ENCODE measurements around the gene DPRX.
"Not testable (repeated sequence)": the region's sequence is repeated elsewhere in the genome, so short reads cannot be mapped to it uniquely, and the experiment has no call there.

DPRX gene

DNA sequence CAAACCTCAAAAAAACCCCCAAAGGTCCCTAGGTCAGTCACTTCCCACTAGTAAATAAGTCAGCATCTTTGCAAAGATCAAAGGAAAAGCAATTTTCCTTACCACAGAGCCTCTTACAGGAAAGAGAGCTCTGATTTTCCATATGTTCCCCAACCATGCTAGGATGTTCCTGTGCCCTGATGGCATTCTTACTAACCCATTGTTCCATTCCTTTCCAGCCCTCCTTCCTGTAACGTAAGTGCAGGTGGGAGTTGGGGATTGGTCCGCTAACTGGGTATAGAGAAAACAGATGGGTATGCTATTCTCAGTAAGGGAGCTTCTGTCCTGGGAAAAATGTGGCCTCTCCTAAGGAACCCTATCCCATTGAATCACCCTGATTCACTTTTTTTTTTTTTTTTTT is 14.3 kb downstream of the DPRX start:
- no peak for DNase-seq

DNA sequence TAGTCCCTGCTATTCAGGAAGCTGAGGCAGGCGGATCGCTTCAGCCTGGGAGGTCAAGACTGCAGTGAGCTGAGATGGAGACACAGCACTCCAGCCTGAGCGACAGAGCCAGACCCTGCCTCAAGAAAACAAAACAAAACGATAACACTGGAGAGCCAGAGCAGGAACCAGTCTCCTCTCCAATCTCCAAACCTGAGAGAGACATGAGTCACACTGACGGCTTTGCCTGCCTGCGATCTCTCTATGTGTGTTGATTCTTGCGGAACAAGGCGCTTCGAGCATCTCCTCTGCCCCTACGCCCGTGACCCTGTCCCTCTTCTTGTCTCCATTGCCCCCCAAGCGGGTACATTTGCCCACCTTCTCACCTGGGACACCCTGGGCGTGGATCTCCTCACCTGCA is 15.6 kb downstream of the DPRX start:
- no peak for DNase-seq

DNA sequence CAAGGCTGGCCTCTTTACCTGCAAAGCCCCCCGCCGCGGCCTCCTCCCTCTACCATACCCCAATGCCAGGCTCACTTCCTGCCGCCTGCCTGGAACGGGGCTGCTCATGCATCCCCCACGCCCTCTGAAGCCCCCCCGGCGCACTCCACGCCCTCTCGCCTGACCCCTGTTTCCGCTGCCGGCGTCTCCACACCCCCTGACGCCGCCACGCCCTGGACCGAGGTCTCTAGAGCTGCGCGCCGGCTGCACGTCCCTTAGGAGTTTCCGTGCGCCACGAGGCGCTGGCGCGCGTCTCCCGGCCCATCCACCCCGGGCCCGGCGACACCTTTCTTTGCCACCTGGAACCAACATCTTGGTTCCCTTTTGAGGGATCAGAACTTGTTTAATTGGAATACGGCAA is 16.0 kb downstream of the DPRX start:
- no peak for DNase-seq

DNA sequence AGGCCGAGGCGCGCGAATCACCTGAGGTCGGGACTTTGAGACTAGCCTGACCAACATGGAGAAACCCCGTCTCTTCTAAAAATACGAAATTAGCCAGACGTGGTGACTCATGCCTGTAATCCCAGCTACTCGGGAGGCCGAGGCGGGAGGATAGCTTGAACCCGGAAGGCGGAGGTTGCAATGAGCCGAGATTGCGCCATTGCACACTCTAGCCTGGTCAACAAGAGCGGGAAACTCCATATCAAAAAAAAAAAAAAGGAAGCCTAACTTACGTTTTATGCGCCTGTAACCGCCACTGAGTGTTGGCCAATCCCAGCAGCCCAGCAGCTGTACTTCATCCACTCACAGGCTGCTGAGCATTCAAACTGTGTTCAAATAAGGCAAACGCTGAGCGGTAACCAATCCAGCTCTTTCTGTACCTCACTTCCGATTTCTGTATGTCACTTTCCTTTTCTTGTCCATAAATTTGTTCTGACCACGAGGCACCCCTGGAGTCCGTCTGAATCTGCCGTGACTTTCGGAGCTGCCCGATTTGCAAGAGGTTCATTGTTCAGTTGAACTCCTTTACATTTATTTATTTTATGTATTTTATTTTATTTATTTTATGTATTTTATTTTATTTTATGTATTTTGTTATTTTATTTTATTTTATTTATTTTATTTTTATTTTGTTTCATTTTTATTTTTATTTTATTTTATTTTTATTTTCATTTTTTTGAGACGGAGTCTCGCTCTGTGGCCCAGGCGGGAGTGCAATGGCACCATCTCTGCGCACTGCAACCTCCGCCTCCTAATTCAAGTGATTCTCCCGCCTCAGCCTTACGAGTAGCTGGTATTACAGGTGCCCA is 18.2 kb downstream of the DPRX start:
- DNase-seq, result no peak

DNA sequence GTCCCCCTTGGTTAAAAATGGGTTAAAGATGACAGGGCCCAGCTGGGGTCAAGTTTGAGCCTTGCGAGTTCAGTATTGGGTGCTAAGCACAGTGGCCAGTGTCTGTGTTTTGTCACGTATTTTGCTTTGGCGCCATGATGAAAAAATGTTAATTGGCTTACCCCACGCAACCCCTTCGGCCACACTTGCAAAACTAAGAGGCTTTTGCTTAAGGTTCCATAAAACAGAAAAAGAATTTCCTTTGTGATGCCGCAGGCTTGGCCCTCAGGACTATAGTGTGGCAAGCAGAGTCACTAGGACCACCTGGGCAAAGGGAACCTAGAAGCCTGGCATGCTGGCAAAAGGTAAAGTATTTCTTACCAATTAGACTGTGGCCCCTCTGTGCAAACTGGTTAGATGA is 20.7 kb downstream of the DPRX start:
- no peak for DNase-seq

DNA sequence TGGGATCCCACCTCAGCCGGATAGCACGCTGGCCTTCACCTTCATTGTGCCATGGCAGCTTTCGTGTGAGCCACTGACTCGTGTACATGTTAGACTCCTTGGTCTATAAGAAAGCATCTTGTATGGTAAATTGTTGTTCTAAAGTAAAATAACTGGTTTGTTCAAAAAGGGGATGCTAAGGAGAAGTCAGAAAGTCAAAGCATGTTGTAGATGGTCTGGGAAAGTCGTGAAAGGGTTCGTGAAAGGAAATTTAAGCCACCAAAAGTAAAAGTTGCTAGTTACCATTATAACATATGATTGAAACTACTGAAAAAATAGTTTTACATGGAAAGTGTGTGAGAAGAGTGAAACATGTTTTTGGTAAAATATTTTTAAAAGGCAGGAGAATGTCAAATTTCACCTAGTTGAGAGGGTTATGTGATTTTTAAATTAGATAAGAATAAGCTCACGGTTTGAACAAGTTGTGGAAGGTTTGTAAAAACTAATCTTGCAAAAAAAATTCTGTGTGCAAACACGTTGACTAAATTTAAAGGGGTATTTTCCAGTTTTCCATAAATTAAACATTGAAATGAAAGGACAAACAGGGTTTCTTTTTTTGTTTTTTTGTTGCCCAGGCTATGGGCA is 23.4 kb downstream of the DPRX start:
- DNase-seq, result no peak

DNA sequence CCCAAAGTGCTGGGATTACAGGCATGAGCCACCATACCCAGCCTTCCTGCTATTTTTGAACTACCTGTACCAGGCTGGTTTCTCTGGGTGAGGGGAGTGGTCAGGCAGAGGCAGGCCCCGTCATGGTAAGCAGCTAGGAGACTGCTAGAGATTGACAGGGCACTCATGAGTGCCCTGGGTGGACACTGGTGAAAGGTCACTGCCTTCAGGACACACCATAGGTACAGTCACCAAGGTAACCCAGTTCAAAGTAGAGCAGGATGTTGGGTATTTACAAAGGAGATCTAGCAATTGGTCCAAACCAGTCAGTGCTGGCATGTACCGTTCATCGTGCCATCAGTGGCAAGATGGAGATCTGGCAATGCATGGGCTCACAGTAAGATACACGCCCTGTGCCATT is 25.5 kb downstream of the DPRX start:
- no peak for DNase-seq

DNA sequence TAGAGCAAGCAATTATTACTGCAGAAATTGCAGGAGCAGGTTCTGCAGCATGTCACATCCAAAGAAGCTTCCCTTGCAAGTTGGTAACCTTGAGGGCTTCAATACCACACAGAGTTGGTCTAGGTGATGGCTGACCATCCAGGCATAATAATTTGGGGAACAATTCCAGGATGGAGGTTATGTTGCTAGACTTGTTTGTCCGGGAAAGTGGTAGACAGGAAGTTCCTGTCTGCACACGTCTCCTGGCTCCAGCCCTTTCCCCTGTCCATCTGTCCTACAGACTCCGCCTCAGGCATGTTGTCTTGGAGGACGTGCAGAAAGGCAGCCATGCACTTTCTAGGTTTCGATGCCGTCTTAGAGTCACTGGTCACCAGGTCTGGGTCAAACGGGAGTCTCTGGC is 26.0 kb downstream of the DPRX start:
- DNase-seq, result no peak

DNA sequence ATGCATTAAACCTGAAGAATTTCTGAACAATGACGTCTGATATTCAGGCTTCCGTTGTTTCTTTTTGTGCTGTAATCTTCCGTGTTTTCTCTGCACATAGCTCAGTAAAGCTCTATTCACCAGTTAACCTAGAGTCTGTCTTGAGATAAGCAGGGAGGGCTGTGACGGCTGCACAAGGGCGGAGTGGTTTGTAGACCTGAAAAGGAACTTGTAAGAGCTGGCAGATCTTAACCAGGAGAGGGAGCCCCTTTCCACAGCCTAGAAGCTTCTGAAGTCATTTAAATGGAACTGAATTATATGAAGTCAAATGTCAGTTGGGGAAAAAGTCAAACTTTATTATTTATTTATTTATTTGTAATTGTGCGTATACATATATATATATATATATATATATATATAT is 27.5 kb downstream of the DPRX start:
- no peak for DNase-seq

DNA sequence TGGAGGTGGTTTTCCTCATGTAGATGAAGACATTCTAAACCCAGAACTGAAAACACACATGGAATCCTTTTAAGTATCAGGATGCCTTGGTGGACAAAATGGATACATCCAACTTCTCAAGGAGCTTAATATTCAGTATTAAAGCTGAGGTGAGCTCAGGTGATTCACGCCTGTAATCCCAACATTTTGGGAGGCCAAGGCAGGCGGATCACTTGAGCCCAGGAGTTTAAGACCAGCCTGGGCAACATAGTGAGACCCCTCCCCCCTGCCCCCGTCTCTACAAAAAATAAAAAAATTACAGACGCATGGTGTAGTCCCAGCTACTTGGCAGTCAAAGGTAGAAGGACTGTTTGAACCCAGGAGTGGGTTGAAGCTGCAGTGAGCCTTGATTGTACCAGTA is 28.8 kb downstream of the DPRX start:
- no peak for DNase-seq

DNA sequence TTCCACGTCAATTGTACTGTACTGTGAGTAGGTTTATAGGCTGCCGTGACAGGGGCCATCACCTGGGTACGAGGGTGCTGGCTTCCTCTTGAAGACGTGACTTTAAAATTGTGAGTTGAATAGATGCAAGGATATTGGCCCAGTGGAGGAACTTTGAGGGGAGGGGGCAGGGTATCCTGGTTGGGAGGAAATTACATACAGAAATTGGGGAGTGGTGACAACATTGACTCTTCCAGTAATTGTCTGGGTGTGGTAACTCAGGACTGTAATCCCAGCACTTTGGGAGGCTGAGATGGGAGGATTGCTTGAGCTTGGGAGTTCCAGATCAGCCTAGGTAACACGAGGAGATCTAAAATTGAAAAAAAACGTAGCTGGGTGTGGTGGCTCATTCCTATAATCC is 30.4 kb downstream of the DPRX start:
- DNase-seq, result no peak

DNA sequence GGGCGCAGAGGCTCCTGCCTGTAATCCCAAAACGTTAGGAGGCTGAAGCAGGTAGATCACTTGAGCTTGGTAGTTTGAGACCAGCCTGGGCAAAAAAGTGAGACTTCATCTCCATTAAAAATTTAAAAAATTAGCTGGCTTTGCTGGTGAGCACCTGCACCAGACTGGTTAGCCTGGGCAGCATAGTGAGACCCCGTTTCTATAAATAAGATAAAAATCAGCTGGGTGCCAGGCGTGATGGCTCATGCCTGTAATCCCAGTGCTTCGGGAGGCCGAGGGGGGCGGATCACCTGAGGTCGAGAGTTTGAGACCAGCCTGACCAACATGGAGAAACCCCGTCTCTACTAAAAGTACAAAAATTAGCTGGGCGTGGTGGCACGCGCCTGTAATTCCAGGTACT is 32.4 kb downstream of the DPRX start:
- no peak for DNase-seq

DNA sequence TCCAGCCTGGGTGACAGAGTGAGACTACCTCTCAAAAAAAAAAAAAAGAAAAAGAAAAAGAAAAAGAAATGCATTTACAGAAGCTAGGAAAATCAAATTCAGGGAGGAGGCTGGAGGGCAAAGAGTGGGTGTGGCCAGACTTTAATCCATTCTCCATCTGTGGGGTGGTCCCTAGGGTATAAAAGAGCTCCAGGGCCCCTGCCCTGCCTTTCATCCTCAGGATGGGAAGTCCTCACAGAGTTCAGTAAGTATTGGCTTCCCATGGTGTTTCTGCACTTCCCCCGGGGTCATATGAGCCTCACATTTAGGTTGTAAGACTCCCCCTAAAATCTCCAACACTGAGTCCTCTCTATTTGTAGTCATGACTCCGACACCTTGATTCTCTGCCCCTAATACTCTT is 33.0 kb downstream of the DPRX start:
- no peak for DNase-seq

DNA sequence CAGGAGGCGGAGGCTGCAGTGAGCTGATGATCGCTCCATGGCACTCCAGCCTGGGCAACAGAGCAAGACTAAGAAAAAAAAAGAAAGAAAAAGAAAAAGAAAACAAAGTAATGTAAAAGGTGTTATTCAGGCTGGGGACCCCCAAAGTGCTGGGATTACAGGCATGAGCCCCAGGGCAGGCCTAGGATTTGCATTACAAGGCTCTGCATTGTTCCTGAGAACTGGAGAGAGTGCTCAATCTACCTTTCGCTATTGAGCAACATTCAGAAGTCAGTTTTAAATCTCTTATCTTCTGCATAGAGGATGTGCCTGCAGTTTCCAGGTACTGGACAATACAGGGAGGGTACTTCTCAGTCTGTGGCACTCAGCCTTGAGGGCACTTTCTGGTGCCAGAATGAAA is 34.5 kb downstream of the DPRX start:
- DNase-seq, result not testable (repeated sequence)

DNA sequence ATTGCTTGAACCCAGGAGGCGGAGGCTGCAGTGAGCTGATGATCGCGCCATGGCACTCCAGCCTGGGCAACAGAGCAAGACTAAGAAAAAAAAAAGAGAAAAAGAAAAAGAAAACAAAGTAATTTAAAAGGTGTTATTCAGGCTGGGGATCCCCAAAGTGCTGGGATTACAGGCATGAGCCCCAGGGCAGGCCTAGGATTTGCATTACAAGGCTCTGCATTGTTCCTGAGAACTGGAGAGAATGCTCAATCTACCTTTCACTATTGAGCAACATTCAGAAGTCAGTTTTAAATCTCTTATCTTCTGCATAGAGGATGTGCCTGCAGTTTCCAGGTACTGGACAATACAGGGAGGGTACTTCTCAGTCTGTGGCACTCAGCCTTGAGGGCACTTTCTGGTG is 37.0 kb downstream of the DPRX start:
- DNase-seq, result not testable (repeated sequence)

DNA sequence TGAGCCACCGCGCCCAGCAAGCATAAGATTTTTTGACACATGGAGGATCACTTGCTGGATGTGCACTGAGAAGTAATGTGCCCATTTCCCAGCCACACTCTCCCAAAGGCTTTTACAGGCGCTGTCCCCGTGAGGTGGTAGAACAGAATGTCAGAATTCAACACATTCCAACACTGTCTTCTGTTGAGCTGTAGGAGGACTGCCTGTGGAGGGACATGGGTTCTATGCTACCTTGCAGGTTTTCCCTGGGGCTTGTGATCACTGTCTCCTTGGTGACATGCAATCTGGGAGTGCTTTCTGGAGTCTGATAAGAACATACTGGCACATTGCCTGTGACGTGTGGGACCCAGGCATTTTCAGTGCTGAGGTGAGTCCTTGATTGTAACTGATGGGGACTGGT is 38.5 kb downstream of the DPRX start:
- DNase-seq, result no peak

DNA sequence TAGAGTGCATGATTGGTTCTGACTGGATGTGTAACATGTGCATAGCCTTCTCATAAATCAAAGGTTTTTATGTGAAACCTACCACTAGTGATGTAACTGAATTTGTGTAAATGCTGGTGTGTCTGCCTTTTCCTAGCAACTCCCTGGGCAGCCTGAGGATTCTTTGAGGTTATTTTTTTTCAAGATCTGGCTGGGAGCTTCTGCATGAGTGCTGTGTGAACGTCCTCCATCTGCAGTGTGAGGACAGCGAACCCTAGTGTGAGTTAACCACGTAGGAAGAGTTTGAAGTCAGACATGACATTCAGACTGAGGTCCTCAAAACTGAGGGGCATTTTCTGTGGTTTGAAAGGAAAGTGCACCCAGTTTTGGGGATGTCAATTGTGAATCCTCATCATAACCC is 39.9 kb downstream of the DPRX start:
- DNase-seq, result no peak
